ENCODE measurements around the gene RUNX2. TPM values are rescaled to one million over a fixed set of nuclear protein-coding genes. Genes with fewer than 3 reads are reported as not detected.

RUNX2 gene
- polyA plus RNA-seq, 1 donor (not counting 4 experiments of a cell fraction or from before 2014, with no cell fraction given): 1.4 TPM

GRCh38 chr6:45658958-45659357 lies 330.8 kb downstream of the RUNX2 start:
- H3K9me3 ChIP-seq (ENCODE audit: control insufficient read depth, low read depth, low read length): no peaks in the 10 kb centered on the region
- no peaks in the 10 kb centered on the region for H3K27me3 ChIP-seq (ENCODE audit: control insufficient read depth, extremely low read depth, insufficient read depth, low read length)
- H2AFZ ChIP-seq (ENCODE audit: control insufficient read depth, low read length): no peak overlapping the region
- no peak for FAIRE-seq
- no peaks in the 10 kb centered on the region for H4K20me1 ChIP-seq (ENCODE audit: control insufficient read depth, extremely low read depth, insufficient read depth, low read length)
- H3K9ac ChIP-seq (ENCODE audit: control insufficient read depth, extremely low read depth, insufficient read depth, low read length): no peak overlapping the region
- no peak overlapping the region for H3K27ac ChIP-seq (ENCODE audit: control insufficient read depth, insufficient read depth, low read length)
- peaks cover 28% of the 10 kb centered on the region for H3K4me1 ChIP-seq (ENCODE audit: control insufficient read depth, extremely low read depth, insufficient read depth, low read length)
- H3K36me3 ChIP-seq (ENCODE audit: control insufficient read depth in 2 of 2, extremely low read depth in 1 of 2, insufficient read depth in 2 of 2, low read length in 2 of 2): no peaks in the 10 kb centered on the region
- no peak for DNase-seq (ENCODE audit: low read depth, low spot score)
- no peak overlapping the region for H3K4me2 ChIP-seq (ENCODE audit: control insufficient read depth, extremely low read depth, insufficient read depth, low read depth, low read length)
- no peak overlapping the region for H3K4me3 ChIP-seq (ENCODE audit: control insufficient read depth in 2 of 3, extremely low read depth in 1 of 3, insufficient read depth in 2 of 3, low read depth in 1 of 3, low read length in 3 of 3)
- dilution Hi-C loops (cut with MboI; ENCODE audit: extremely low pct_ligation_motif_present, low sequenced_read_pairs): no loop called here
- no peaks in the 10 kb centered on the region for H3K9me1 ChIP-seq (ENCODE audit: control insufficient read depth, extremely low read depth, insufficient read depth, low read length)
- H3K79me2 ChIP-seq (ENCODE audit: control insufficient read depth, insufficient read depth, low read length): no peaks in the 10 kb centered on the region
- no peak for TF ChIP-seq EZH2 (IDR thresholded peaks at IDR 0.05; ENCODE audit: low read length)

GRCh38 chr6:45661661-45662060 lies 333.5 kb downstream of the RUNX2 start:
- Histone ChIP-seq H2AFZ (ENCODE audit: control insufficient read depth, low read length) (no peak overlapping the region), H4K20me1 (ENCODE audit: control insufficient read depth, extremely low read depth, insufficient read depth, low read length) (no peaks in the 10 kb centered on the region)
- TF ChIP-seq CTCF (optimal IDR thresholded peaks at IDR 0.05 in 1 of 3, IDR thresholded peaks at IDR 0.05 in 1 of 3, conservative IDR thresholded peaks at IDR 0.05 in 1 of 3; ENCODE audit: extremely low read depth in 1 of 3, insufficient read depth in 2 of 3, low read length in 3 of 3) (no peak), EZH2 (IDR thresholded peaks at IDR 0.05; ENCODE audit: low read length) (no peak)

More at GRCh38 chr6:45661661-45662060, 333.5 kb downstream of the RUNX2 start:
- no peak overlapping the region for H3K4me2 ChIP-seq (ENCODE audit: control insufficient read depth, extremely low read depth, insufficient read depth, low read depth, low read length)
- H3K27me3 ChIP-seq (ENCODE audit: control insufficient read depth, extremely low read depth, insufficient read depth, low read length): no peaks in the 10 kb centered on the region
- H3K27ac ChIP-seq (ENCODE audit: control insufficient read depth, insufficient read depth, low read length): no peak overlapping the region
- H3K9me1 ChIP-seq (ENCODE audit: control insufficient read depth, extremely low read depth, insufficient read depth, low read length): no peaks in the 10 kb centered on the region
- no peaks in the 10 kb centered on the region for H3K36me3 ChIP-seq (ENCODE audit: control insufficient read depth in 2 of 2, extremely low read depth in 1 of 2, insufficient read depth in 2 of 2, low read length in 2 of 2)
- no peak for FAIRE-seq
- no peaks in the 10 kb centered on the region for H3K9me3 ChIP-seq (ENCODE audit: control insufficient read depth, low read depth, low read length)
- H3K4me3 ChIP-seq (ENCODE audit: control insufficient read depth in 2 of 3, extremely low read depth in 1 of 3, insufficient read depth in 2 of 3, low read depth in 1 of 3, low read length in 3 of 3): no peak overlapping the region
- dilution Hi-C loops (cut with MboI; ENCODE audit: extremely low pct_ligation_motif_present, low sequenced_read_pairs): no loop called here
- H3K79me2 ChIP-seq (ENCODE audit: control insufficient read depth, insufficient read depth, low read length): no peaks in the 10 kb centered on the region
- H3K9ac ChIP-seq (ENCODE audit: control insufficient read depth, extremely low read depth, insufficient read depth, low read length): no peak overlapping the region
- peaks cover 9% of the 10 kb centered on the region for H3K4me1 ChIP-seq (ENCODE audit: control insufficient read depth, extremely low read depth, insufficient read depth, low read length)
- no peak for DNase-seq (ENCODE audit: low read depth, low spot score)
